H1 (cell line): ENCODE results near the gene ITSN1. TPM values are rescaled to one million over a fixed set of nuclear protein-coding genes. Genes with fewer than 3 reads are reported as not detected.

Experiments used
- CTCF ChIA-PET: fragments of 300-600 bp; sonication (Branson Sonifier 250); formaldehyde crosslinking; loops from one replicate; lab custom pipeline; 2021; ENCODE audit not compliant: partially characterized antibody; lab: Charles Lee
- POLR2A ChIA-PET: fragments of 300-600 bp; sonication (Branson Sonifier 250); formaldehyde crosslinking; loops from one replicate; lab custom pipeline; 2021; ENCODE audit warnings: inconsistent platforms; ENCODE audit not compliant: partially characterized antibody; lab: Charles Lee
- DNase-seq, 2 experiments: peaks; one replicate each; pipeline versions ENCODE4 v3.0.0 to v3.0.0-alpha.2; 2010 to 2022; ENCODE audit warnings: low spot score in 2 of 2, low read depth in 1 of 2, mixed read lengths in 1 of 2
- FAIRE-seq: peaks from 2 replicates; lab custom pipeline; 2011; peaks lifted over from hg19 to GRCh38; lab: Jason Lieb, UNC
- H2AFZ ChIP-seq: 2 replicates; pipeline ENCODE4 v1.8.1; 2012; ENCODE audit warnings: low read length, inconsistent platforms
- H2AK5ac ChIP-seq: 2 replicates; pipeline ENCODE4 v1.6.1; 2013; ENCODE audit warnings: low read depth, low read length
- H2BK120ac ChIP-seq: replicated peaks from 2 replicates; pipeline ENCODE3; 2013; ENCODE audit warnings: low read depth, low read length, inconsistent platforms
- H2BK12ac ChIP-seq: 2 replicates; pipeline ENCODE4 v1.6.1; 2013; ENCODE audit warnings: low read depth, low read length
- H2BK15ac ChIP-seq: 2 replicates; pipeline ENCODE4 v1.6.1; 2013; ENCODE audit warnings: low read length
- H2BK20ac ChIP-seq: 2 replicates; pipeline ENCODE4 v1.6.1; 2013; ENCODE audit warnings: low read length
- H2BK5ac ChIP-seq: 2 replicates; pipeline ENCODE4 v1.6.1; 2013; ENCODE audit warnings: low read depth, low read length
- H3K14ac ChIP-seq: 2 replicates; pipeline ENCODE4 v1.6.1; 2013; ENCODE audit warnings: inconsistent platforms; ENCODE audit not compliant: insufficient read length
- H3K18ac ChIP-seq: 2 replicates; pipeline ENCODE4 v1.6.1; 2013; ENCODE audit warnings: low read length; ENCODE audit errors: extremely low read depth
- H3K23ac ChIP-seq: 2 replicates; pipeline ENCODE4 v1.6.1; 2013; ENCODE audit warnings: inconsistent platforms; ENCODE audit not compliant: insufficient read length
- H3K23me2 ChIP-seq: 2 replicates; pipeline ENCODE4 v1.6.1; 2013; ENCODE audit warnings: low read depth, low read length
- H3K27ac ChIP-seq: 2 replicates; pipeline ENCODE4 v1.6.1; 2011; ENCODE audit warnings: low read depth, low read length, inconsistent platforms
- H3K27me3 ChIP-seq, 4 experiments: replicated peaks in 1 of 4; 1 replicate in 1 of 4; 2 replicates in 3 of 4; pipeline versions ENCODE4 v1.6.1 to v1.8.1; 2011 to 2013; ENCODE audit warnings: low read length in 3 of 4, mild to moderate bottlenecking in 3 of 4, inconsistent platforms in 2 of 4, mixed read lengths in 2 of 4, moderate library complexity in 1 of 4; ENCODE audit not compliant: control insufficient read depth in 3 of 4, insufficient read depth in 3 of 4; ENCODE audit errors: extremely low read depth in 1 of 4
- H3K36me3 ChIP-seq, 4 experiments: 2 replicates each; pipeline versions ENCODE4 v1.6.1 to v1.8.1; 2011 to 2013; ENCODE audit warnings: mild to moderate bottlenecking in 4 of 4, low read length in 3 of 4, moderate library complexity in 2 of 4, control low read depth in 1 of 4, inconsistent platforms in 1 of 4; ENCODE audit not compliant: insufficient read depth in 4 of 4, control insufficient read depth in 2 of 4
- H3K4ac ChIP-seq: replicated peaks from 2 replicates; pipeline ENCODE3; 2013; ENCODE audit warnings: low read length, low read depth, mixed read lengths, inconsistent platforms; ENCODE audit not compliant: insufficient read length
- H3K4me1 ChIP-seq, 4 experiments: replicated peaks in 1 of 4; 1 replicate in 1 of 4; 2 replicates in 3 of 4; pipeline versions ENCODE4 v1.6.1 to v1.8.1; 2011 to 2013; ENCODE audit warnings: low read length in 3 of 4, inconsistent platforms in 2 of 4, mixed read lengths in 1 of 4; ENCODE audit not compliant: insufficient read depth in 4 of 4, control insufficient read depth in 3 of 4
- H3K4me2 ChIP-seq, 2 experiments: 2 replicates each; pipeline versions ENCODE4 v1.6.1 to v1.8.1; 2011 to 2013; ENCODE audit warnings: low read depth in 2 of 2, low read length in 2 of 2, control low read depth in 1 of 2, inconsistent platforms in 1 of 2, mild to moderate bottlenecking in 1 of 2; ENCODE audit not compliant: insufficient read depth in 1 of 2
- H3K4me3 ChIP-seq, 4 experiments: fragments of 200-600, 300-600 bp in 1 of 4; sonication (generic), shearing (Covaris generic), sonication (Bioruptor Twin) in 1 of 4; 2 replicates each; pipeline versions ENCODE4 v1.5.1 to v1.8.1; 2011 to 2016; ENCODE audit warnings: low read length in 4 of 4, low read depth in 3 of 4, control low read depth in 2 of 4, inconsistent platforms in 2 of 4, mild to moderate bottlenecking in 2 of 4, mixed read lengths in 1 of 4, moderate library complexity in 1 of 4; ENCODE audit not compliant: insufficient read depth in 2 of 4; ENCODE audit errors: extremely low read depth in 1 of 4
- H3K56ac ChIP-seq: replicated peaks from 2 replicates; pipeline ENCODE3; 2013; ENCODE audit warnings: low read depth, mild to moderate bottlenecking, mixed read lengths, low read length, inconsistent platforms; ENCODE audit not compliant: insufficient read length
- H3K79me1 ChIP-seq: 2 replicates; pipeline ENCODE4 v1.6.1; 2013; ENCODE audit warnings: low read depth, low read length, control low read depth
- H3K79me2 ChIP-seq, 2 experiments: 2 replicates each; pipeline versions ENCODE4 v1.6.1 to v1.8.1; 2012 to 2013; ENCODE audit warnings: low read length in 2 of 2, mild to moderate bottlenecking in 2 of 2, inconsistent platforms in 1 of 2; ENCODE audit not compliant: insufficient read depth in 2 of 2, control insufficient read depth in 1 of 2
- H3K9ac ChIP-seq, 4 experiments: replicated peaks in 1 of 4; 1 replicate in 1 of 4; 2 replicates in 3 of 4; pipeline versions ENCODE4 v1.6.1 to v1.8.1; 2011 to 2013; ENCODE audit warnings: low read depth in 3 of 4, low read length in 3 of 4, control low read depth in 2 of 4, mild to moderate bottlenecking in 2 of 4, moderate library complexity in 2 of 4, inconsistent platforms in 1 of 4; ENCODE audit errors: extremely low read depth in 1 of 4
- H3K9me3 ChIP-seq, 2 experiments: 2 replicates each; pipeline versions ENCODE4 v1.6.1 to v1.8.1; 2012 to 2013; ENCODE audit warnings: mild to moderate bottlenecking in 2 of 2, moderate library complexity in 2 of 2, control low read depth in 1 of 2, inconsistent platforms in 1 of 2, low read depth in 1 of 2, low read length in 1 of 2, mixed read lengths in 1 of 2; ENCODE audit not compliant: insufficient read depth in 2 of 2
- H4K20me1 ChIP-seq, 2 experiments: replicated peaks in 1 of 2; 2 replicates each; pipeline versions ENCODE3 to v1.8.1; 2011 to 2013; ENCODE audit warnings: inconsistent platforms in 2 of 2, low read length in 2 of 2, mild to moderate bottlenecking in 1 of 2; ENCODE audit not compliant: insufficient read depth in 2 of 2, control insufficient read depth in 1 of 2
- H4K5ac ChIP-seq: 2 replicates; pipeline ENCODE4 v1.6.1; 2013; ENCODE audit warnings: low read length, low read depth, mixed read lengths, inconsistent platforms; ENCODE audit not compliant: insufficient read length
- H4K8ac ChIP-seq: 2 replicates; pipeline ENCODE4 v1.8.0; 2013; ENCODE audit warnings: mild to moderate bottlenecking, moderate library complexity, low read length, inconsistent platforms; ENCODE audit not compliant: insufficient read depth; ENCODE audit errors: extremely low read depth
- H4K91ac ChIP-seq: replicated peaks from 2 replicates; pipeline ENCODE3; 2013; ENCODE audit warnings: low read length, mixed read lengths, inconsistent platforms; ENCODE audit not compliant: insufficient read length
- CBX5 ChIP-seq: fragments of 300-800, 300-1000 bp; sonication (generic); IDR thresholded peaks from 2 replicates; pipeline ENCODE4 v1.7.1; 2016; ENCODE audit warnings: antibody characterized with exemption, low read length, low read depth
- EP300 ChIP-seq, 2 experiments: IDR thresholded peaks; 1 replicate in 1 of 2; 2 replicates in 1 of 2; pipeline ENCODE4 v1.6.1; 2011 to 2012; ENCODE audit warnings: low read depth in 2 of 2, low read length in 2 of 2, mild to moderate bottlenecking in 2 of 2, borderline replicate concordance in 1 of 2, inconsistent platforms in 1 of 2, moderate library complexity in 1 of 2
- NRF1 ChIP-seq: IDR thresholded peaks from 2 replicates; pipeline ENCODE4 v1.6.1; 2011; ENCODE audit warnings: mild to moderate bottlenecking, low read depth, low read length, improper control_type of control experiment
- SP1 ChIP-seq: IDR thresholded peaks from 2 replicates; pipeline ENCODE4 v1.6.1; 2011; ENCODE audit warnings: low read depth, low read length
- WGBS, 2 experiments: shearing (Covaris generic) in 1 of 2; methylation state at CpG; one replicate each; pipeline versions ENCODE4 v1.1.6 to v1.1.7; 2013 to 2015; ENCODE audit warnings: low lambda C conversion rate in 2 of 2, mixed read lengths in 2 of 2, inconsistent platforms in 1 of 2, low coverage in 1 of 2, missing lambda C conversion rate in 1 of 2; ENCODE audit not compliant: insufficient replicate concordance in 2 of 2, insufficient coverage in 1 of 2, insufficient read length in 1 of 2; ENCODE audit errors: extremely low coverage in 1 of 2, missing lambda C conversion rate in 1 of 2; 5-methylcytosine and 5-hydroxymethylcytosine counted together
- polyA plus RNA-seq, 7 experiments: library from polyadenylated mRNA; depleted of rRNA in 3 of 7; stranded (reverse) in 5 of 7; unstranded in 2 of 7; fragments of >200 nt in 5 of 7; fragments of 200-250 nt in 2 of 7; gene quantifications; 1 replicate in 5 of 7; 2 replicates in 1 of 7; 4 replicates in 1 of 7; pipeline versions ENCODE4 v1.2.1 to v1.2.3, GENCODE V29; 2011 to 2013; ENCODE audit warnings: missing spikeins in 2 of 7, mixed read lengths in 2 of 7
- total RNA-seq: library from RNA; stranded (reverse); fragmentation: NEBNext Ultra II Directional; extraction: Animal tissue kit (Norgen Biotek cat#: 25700); gene quantifications from 2 replicates; pipeline ENCODE4 v1.2.1, GENCODE V29; 2021

Gene ITSN1
- total and polyA plus RNA-seq, 2 of the 8 experiments (the other 6 are each of a cell fraction or from before 2014, with no cell fraction given), result 60.8 to 78.1 TPM

GRCh38 chr21:33820798-33821197 is 178.5 kb downstream of the ITSN1 start:
- Histone ChIP-seq H4K20me1 (no peaks in the 10 kb centered on the region), H3K18ac (no peak overlapping the region), H3K79me1 (no peaks in the 10 kb centered on the region), H4K8ac (no peak overlapping the region), H3K9me3 (no peaks in the 10 kb centered on the region), H2AFZ (no peak overlapping the region), H3K23ac (no peak overlapping the region), H3K36me3 (peaks cover 0 to 43% (median 13%) of the 10 kb centered on the region in 4 experiments; a peak in 7 of 8 replicates), H3K4me2 (no peak overlapping the region), H2BK20ac (no peak overlapping the region), H3K4me1 (no peaks in the 10 kb centered on the region), H2BK15ac (no peak overlapping the region), H4K5ac (no peak overlapping the region), H3K56ac (no peak overlapping the region), H3K14ac (no peak overlapping the region), H2BK12ac (no peak overlapping the region), H3K23me2 (no peaks in the 10 kb centered on the region), H3K4me3 (no peak overlapping the region), H3K9ac (no peak overlapping the region), H3K4ac (no peak overlapping the region), H3K27ac (no peak overlapping the region), H2BK120ac (no peak overlapping the region), H3K79me2 (no peaks in the 10 kb centered on the region), H3K27me3 (no peaks in the 10 kb centered on the region), H2AK5ac (no peak overlapping the region), H4K91ac (no peak overlapping the region), H2BK5ac (no peak overlapping the region)
- ChIA-PET POLR2A (interaction anchor here (0.7 to 1.3 kb wide), 2 partner anchors 9 kb away, joined by 3 read pairs; no protein-coding TSS in a partner anchor), CTCF (interaction anchor here (0.6 to 1.5 kb wide), 3 partner anchors 10 to 74 kb away, joined by 3 to 5 read pairs (median 4); no protein-coding TSS in a partner anchor)
- FAIRE-seq (no peak), DNase-seq (no peak)
- WGBS, 2 experiments, result 75% methylated on average over 2 of the region's 2 CpGs; no CpG with 5 or more reads in 1 of the 2 experiments
- no peak for TF ChIP-seq EP300 (IDR thresholded peaks at IDR 0.05; ENCODE audit: borderline replicate concordance in 1 of 2, low read depth in 2 of 2, low read length in 2 of 2)
- no peak for TF ChIP-seq NRF1
- TF ChIP-seq SP1, result no peak
- no peak for TF ChIP-seq CBX5
